Liver (tissue), 9 donors: ENCODE measurements around the gene BEGAIN. TPM values are rescaled to one million over a fixed set of nuclear protein-coding genes. Genes with fewer than 3 reads are reported as not detected.
A peak's percentile ranks its signal among the peaks of the same experiment; 100 is the strongest.

Experiments
- DNase-seq: peaks from one replicate; pipeline ENCODE4 v3.0.0-alpha.2; 2017; ENCODE audit warnings: low spot score
- H3K27ac ChIP-seq, 2 donors: one replicate each; pipeline ENCODE4 v1.7.0; 2013; ENCODE audit warnings: inconsistent platforms in 2 of 2, low read length in 2 of 2, control low read depth in 1 of 2, low read depth in 1 of 2, mild to moderate bottlenecking in 1 of 2
- H3K27me3 ChIP-seq, 4 donors: one replicate each; pipeline versions ENCODE4 v1.6.1 to v1.7.0; 2013; ENCODE audit warnings: low read length in 3 of 4, inconsistent platforms in 1 of 4, mild to moderate bottlenecking in 1 of 4, moderate library complexity in 1 of 4; ENCODE audit not compliant: control insufficient read depth in 4 of 4, insufficient read depth in 4 of 4
- H3K36me3 ChIP-seq, 4 donors: one replicate each; pipeline versions ENCODE4 v1.6.1 to v1.7.0; 2013; ENCODE audit warnings: low read length in 3 of 4, mild to moderate bottlenecking in 3 of 4, low read depth in 1 of 4, moderate library complexity in 1 of 4; ENCODE audit not compliant: control insufficient read depth in 4 of 4, insufficient read depth in 3 of 4
- H3K4me1 ChIP-seq, 4 donors: one replicate each; pipeline versions ENCODE4 v1.6.1 to v1.7.0; 2013; ENCODE audit warnings: low read length in 3 of 4, mild to moderate bottlenecking in 3 of 4, moderate library complexity in 1 of 4; ENCODE audit not compliant: control insufficient read depth in 4 of 4, insufficient read depth in 4 of 4
- H3K4me3 ChIP-seq, 3 donors: one replicate each; pipeline versions ENCODE4 v1.6.1 to v1.7.0; 2013; ENCODE audit warnings: low read length in 3 of 3, control low read depth in 1 of 3, low read depth in 1 of 3, mild to moderate bottlenecking in 1 of 3
- H3K9ac ChIP-seq, 2 donors: one replicate each; pipeline ENCODE4 v1.7.0; 2013; ENCODE audit warnings: low read length in 2 of 2, mild to moderate bottlenecking in 2 of 2, moderate library complexity in 2 of 2, control low read depth in 1 of 2, low read depth in 1 of 2
- H3K9me3 ChIP-seq, 4 donors: one replicate each; pipeline versions ENCODE4 v1.6.1 to v1.7.0; 2013; ENCODE audit warnings: low read length in 3 of 4; ENCODE audit not compliant: control insufficient read depth in 4 of 4
- EGR1 ChIP-seq, 2 donors: IDR thresholded peaks; 2 replicates each; pipeline ENCODE4 v1.6.1; 2016 to 2018; ENCODE audit warnings: antibody characterized with exemption in 2 of 2, low read depth in 2 of 2
- FOXA2 ChIP-seq: IDR thresholded peaks from 2 replicates; pipeline ENCODE4 v1.6.1; 2016; ENCODE audit warnings: antibody characterized with exemption
- GABPA ChIP-seq, 2 donors: IDR thresholded peaks in 1 of 2; conservative IDR thresholded peaks in 1 of 2; 2 replicates each; pipeline ENCODE4 v1.6.1; 2016; ENCODE audit warnings: antibody characterized with exemption in 2 of 2, mild to moderate bottlenecking in 1 of 2, moderate library complexity in 1 of 2
- HNF4A ChIP-seq, 2 donors: conservative IDR thresholded peaks; 2 replicates each; pipeline ENCODE4 v1.6.1; 2016; ENCODE audit warnings: antibody characterized with exemption in 2 of 2, mild to moderate bottlenecking in 2 of 2
- JUND ChIP-seq, 2 donors: IDR thresholded peaks; 2 replicates each; pipeline ENCODE4 v1.6.1; 2016; ENCODE audit warnings: antibody characterized with exemption in 2 of 2
- RXRA ChIP-seq, 2 donors: IDR thresholded peaks; 2 replicates each; pipeline ENCODE4 v1.6.1; 2017 to 2018; ENCODE audit warnings: antibody characterized with exemption in 2 of 2, mild to moderate bottlenecking in 1 of 2
- SP1 ChIP-seq: IDR thresholded peaks from 2 replicates; pipeline ENCODE4 v1.6.1; 2018; ENCODE audit warnings: antibody characterized with exemption, mild to moderate bottlenecking
- TAF1 ChIP-seq: conservative IDR thresholded peaks from 2 replicates; pipeline ENCODE4 v1.6.1; 2016; ENCODE audit warnings: antibody characterized with exemption, mild to moderate bottlenecking
- WGBS: extraction: QIAGEN DNeasy Blood & Tissue Kit; methylation state at CpG from one replicate; pipeline ENCODE4 v1.1.7; 2013; 5-methylcytosine and 5-hydroxymethylcytosine counted together
- polyA plus RNA-seq, 2 donors: library from polyadenylated mRNA; stranded (reverse) in 1 of 2; unstranded in 1 of 2; fragments of 200-250 nt in 1 of 2; fragments of >200 nt in 1 of 2; fragmentation: Nextera tagmentation in 1 of 2; extraction: Ambion mirVana in 1 of 2; gene quantifications; one replicate each; pipeline versions ENCODE4 v1.2.1 to v1.2.3, GENCODE V29; 2013 to 2015
- total RNA-seq, 2 donors: library from RNA; depleted of rRNA; stranded (reverse); fragments of >200 nt; gene quantifications; one replicate each; pipeline ENCODE4 v1.2.3, GENCODE V29; 2014
- TF ChIP-seq, protein P1 (sequence below): IDR thresholded peaks from 2 replicates; pipeline ENCODE4 v1.6.1; 2016; ENCODE audit warnings: antibody characterized with exemption
- TF ChIP-seq, protein P2 (sequence below): fragments of 150-350 bp; IDR thresholded peaks from 2 replicates; pipeline ENCODE4 v1.5.1; 2017; ENCODE audit warnings: improper control_type of control experiment, low read depth, low read length; ENCODE audit not compliant: missing input control
- TF ChIP-seq, protein P3 (sequence below): IDR thresholded peaks from 2 replicates; pipeline ENCODE4 v1.6.1; 2016; ENCODE audit warnings: antibody characterized with exemption, mild to moderate bottlenecking
- TF ChIP-seq, protein P4 (sequence below): IDR thresholded peaks from 2 replicates; pipeline ENCODE4 v1.6.1; 2016; ENCODE audit warnings: antibody characterized with exemption
- donor health status: healthy.
- donor health status: healthy.
- donor health status: healthy.
- donor health status: healthy.
- donor health status: healthy.

Gene BEGAIN
- total and polyA plus RNA-seq, 4 donors: 0.11 to 1.9 (median 0.29) TPM

DNA sequence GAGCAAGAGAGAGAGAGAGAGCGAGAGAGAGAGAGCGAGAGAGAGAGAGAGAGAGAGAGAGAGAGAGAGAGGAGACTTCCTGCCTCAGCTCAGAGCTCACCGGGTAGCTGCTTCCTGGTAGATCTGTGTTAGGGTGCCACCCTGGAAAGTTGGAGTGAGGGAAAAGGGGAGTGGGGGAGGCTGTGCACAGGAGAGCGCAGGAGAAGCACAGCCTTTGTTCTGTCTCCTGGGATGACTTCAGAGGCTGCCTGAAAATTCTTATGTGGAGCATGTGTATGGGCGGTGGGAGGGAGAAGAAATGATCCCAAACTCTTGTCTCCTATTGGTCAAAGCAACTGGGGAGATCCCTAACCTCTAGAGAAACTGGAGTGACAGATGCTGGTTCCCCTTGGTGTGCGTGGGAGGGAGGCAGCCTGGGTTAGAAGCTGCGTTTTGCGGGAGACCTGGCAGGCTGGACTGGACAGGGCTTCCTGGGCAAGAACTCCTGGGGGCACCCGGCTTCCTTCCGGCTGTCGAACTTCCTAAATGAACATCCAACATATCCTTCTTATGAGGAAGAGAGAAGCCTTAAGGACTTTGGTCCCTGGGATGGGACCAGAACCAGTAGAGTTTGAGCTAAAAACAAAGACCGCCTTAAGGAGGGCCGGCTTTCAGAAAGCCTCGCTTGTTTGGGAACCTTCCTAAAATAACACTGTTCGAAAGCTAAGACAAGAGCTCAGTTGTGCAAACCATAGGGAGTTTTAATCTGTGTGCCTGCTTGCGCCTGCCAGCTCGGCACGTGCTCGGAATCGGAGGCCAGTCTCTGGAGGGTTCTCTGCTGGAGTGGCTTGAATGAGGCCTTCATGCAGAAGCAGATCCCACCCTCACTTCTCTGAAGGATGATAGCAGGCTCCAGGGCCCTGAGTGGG lies 30.4 kb upstream of the BEGAIN start:
- peaks cover 2 to 26% (median 15%) of the 10 kb centered on the region in 4 donors for H3K4me1 ChIP-seq
- H3K4me3 ChIP-seq: no peak overlapping the region
- no peaks in the 10 kb centered on the region for H3K36me3 ChIP-seq
- no peaks in the 10 kb centered on the region for H3K27me3 ChIP-seq
- H3K27ac ChIP-seq: no peak overlapping the region
- DNase-seq: no peak
- H3K9me3 ChIP-seq: no peaks in the 10 kb centered on the region
- TF ChIP-seq EGR1 (IDR thresholded peaks at IDR 0.05; ENCODE audit: low read depth in 2 of 2) (no peak), FOXA2 (no peak), GABPA (IDR thresholded peaks at IDR 0.05 in 1 of 2, conservative IDR thresholded peaks at IDR 0.05 in 1 of 2) (no peak), TAF1 (no peak)
- TF ChIP-seq, protein P1, sequence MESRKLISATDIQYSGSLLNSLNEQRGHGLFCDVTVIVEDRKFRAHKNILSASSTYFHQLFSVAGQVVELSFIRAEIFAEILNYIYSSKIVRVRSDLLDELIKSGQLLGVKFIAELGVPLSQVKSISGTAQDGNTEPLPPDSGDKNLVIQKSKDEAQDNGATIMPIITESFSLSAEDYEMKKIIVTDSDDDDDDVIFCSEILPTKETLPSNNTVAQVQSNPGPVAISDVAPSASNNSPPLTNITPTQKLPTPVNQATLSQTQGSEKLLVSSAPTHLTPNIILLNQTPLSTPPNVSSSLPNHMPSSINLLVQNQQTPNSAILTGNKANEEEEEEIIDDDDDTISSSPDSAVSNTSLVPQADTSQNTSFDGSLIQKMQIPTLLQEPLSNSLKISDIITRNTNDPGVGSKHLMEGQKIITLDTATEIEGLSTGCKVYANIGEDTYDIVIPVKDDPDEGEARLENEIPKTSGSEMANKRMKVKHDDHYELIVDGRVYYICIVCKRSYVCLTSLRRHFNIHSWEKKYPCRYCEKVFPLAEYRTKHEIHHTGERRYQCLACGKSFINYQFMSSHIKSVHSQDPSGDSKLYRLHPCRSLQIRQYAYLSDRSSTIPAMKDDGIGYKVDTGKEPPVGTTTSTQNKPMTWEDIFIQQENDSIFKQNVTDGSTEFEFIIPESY: no peak
- TF ChIP-seq, protein P2, sequence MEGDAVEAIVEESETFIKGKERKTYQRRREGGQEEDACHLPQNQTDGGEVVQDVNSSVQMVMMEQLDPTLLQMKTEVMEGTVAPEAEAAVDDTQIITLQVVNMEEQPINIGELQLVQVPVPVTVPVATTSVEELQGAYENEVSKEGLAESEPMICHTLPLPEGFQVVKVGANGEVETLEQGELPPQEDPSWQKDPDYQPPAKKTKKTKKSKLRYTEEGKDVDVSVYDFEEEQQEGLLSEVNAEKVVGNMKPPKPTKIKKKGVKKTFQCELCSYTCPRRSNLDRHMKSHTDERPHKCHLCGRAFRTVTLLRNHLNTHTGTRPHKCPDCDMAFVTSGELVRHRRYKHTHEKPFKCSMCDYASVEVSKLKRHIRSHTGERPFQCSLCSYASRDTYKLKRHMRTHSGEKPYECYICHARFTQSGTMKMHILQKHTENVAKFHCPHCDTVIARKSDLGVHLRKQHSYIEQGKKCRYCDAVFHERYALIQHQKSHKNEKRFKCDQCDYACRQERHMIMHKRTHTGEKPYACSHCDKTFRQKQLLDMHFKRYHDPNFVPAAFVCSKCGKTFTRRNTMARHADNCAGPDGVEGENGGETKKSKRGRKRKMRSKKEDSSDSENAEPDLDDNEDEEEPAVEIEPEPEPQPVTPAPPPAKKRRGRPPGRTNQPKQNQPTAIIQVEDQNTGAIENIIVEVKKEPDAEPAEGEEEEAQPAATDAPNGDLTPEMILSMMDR: no peak
- 65% methylated on average over 20 of the region's 20 CpGs for WGBS
- H3K9ac ChIP-seq: no peak overlapping the region

DNA sequence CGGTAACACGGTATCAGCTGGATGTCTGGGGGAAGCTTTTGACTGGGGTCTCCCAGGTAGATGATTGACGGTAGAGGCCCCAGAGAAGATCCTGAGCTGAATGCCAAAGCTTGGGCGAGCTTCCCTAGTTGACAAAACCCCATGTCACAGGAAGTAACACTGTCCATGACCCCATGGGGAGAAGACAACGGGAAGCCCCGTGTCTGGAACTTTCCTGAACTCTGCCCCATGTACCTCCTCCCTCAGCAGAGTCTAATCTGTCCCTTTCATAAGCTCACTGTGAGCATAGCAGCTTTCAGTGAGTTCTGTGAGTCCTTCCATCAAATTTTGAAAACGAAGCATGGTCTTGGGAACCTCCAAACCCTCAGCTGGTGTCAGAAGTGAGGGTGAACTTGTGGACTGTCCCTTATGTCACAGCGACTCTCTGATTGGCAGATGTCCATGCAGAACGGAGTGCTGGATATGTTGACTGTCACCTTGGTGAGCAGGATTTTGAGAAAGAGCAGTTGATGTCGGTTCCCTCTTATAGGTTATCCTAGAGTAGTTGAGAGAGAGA lies 29.7 kb upstream of the BEGAIN start:
- no peaks in the 10 kb centered on the region for H3K27me3 ChIP-seq
- no peaks in the 10 kb centered on the region for H3K9me3 ChIP-seq
- no peak for DNase-seq
- no peak overlapping the region for H3K27ac ChIP-seq
- TF ChIP-seq SP1 (no peak), RXRA (IDR thresholded peaks at IDR 0.05) (peak; percentile 19 to 20), HNF4A (conservative IDR thresholded peaks at IDR 0.05) (peak in 1 of 2 donors; percentile 17)
- no peaks in the 10 kb centered on the region for H3K36me3 ChIP-seq
- peaks cover 2 to 22% (median 14%) of the 10 kb centered on the region in 4 donors for H3K4me1 ChIP-seq
- 36% methylated on average over 10 of the region's 10 CpGs for WGBS
- H3K4me3 ChIP-seq: no peak overlapping the region
- no peak overlapping the region for H3K9ac ChIP-seq

DNA sequence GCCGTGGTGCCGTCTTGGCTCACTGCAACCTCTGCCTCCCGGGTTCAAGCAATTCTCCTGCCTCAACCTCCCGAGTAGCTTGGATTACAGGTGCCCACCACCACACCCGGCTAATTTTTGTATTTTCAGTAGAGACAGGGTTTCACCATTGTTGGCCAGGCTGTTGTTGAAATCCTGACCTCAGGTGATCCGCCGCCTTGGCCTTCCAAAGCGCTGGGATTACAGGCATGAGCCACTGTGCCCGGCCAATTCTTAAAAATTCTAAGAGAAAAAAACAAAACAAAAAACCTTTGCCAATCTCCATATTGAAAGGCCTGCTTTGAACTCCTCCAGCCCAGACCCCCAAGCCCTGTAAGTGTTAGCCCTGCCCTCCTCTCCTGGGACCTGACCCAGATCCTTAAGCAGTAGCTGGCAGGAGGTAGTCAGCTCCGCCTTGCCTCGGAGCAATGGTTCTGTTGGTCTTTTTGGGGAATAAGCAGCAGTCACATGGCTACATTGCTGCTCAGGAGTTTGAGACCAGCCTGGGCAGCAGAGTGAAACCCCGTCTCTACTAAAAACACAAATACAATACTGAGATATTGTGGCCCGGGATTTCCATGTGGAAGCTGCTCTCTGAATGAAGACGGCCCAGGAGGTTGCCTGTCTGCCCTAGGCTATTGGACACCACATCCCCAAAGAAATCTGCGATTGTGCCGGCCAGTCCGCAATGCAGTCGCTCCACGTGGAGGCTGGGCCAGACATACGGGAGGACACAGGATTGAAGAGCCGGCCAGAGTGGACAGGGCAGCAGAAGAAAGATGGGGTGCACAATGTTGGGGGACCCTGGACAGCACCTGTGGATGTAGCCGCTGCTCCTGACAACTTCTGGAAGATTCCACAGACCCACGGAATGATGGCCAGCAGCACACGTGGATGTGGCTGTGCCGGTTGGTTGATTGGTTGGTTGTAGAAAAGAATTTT lies 28.8 kb upstream of the BEGAIN start:
- Histone ChIP-seq H3K27ac (no peak overlapping the region), H3K4me1 (peaks cover 2 to 22% (median 14%) of the 10 kb centered on the region in 4 donors), H3K9ac (no peak overlapping the region), H3K36me3 (no peaks in the 10 kb centered on the region), H3K27me3 (no peaks in the 10 kb centered on the region), H3K4me3 (no peak overlapping the region), H3K9me3 (no peaks in the 10 kb centered on the region)
- 93% methylated on average over 25 of the region's 25 CpGs for WGBS
- DNase-seq: no peak
- TF ChIP-seq, protein P2: no peak
- TF ChIP-seq, protein P3, sequence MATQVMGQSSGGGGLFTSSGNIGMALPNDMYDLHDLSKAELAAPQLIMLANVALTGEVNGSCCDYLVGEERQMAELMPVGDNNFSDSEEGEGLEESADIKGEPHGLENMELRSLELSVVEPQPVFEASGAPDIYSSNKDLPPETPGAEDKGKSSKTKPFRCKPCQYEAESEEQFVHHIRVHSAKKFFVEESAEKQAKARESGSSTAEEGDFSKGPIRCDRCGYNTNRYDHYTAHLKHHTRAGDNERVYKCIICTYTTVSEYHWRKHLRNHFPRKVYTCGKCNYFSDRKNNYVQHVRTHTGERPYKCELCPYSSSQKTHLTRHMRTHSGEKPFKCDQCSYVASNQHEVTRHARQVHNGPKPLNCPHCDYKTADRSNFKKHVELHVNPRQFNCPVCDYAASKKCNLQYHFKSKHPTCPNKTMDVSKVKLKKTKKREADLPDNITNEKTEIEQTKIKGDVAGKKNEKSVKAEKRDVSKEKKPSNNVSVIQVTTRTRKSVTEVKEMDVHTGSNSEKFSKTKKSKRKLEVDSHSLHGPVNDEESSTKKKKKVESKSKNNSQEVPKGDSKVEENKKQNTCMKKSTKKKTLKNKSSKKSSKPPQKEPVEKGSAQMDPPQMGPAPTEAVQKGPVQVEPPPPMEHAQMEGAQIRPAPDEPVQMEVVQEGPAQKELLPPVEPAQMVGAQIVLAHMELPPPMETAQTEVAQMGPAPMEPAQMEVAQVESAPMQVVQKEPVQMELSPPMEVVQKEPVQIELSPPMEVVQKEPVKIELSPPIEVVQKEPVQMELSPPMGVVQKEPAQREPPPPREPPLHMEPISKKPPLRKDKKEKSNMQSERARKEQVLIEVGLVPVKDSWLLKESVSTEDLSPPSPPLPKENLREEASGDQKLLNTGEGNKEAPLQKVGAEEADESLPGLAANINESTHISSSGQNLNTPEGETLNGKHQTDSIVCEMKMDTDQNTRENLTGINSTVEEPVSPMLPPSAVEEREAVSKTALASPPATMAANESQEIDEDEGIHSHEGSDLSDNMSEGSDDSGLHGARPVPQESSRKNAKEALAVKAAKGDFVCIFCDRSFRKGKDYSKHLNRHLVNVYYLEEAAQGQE: no peak
- TF ChIP-seq JUND (IDR thresholded peaks at IDR 0.05): no peak
- TF ChIP-seq, protein P4, sequence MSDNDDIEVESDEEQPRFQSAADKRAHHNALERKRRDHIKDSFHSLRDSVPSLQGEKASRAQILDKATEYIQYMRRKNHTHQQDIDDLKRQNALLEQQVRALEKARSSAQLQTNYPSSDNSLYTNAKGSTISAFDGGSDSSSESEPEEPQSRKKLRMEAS: no peak
